ENCODE data around the gene APBA3.

Gene APBA3

GRCh38 chr19:3761382-3762129 is at the start of gene APBA3:
APBA3 (minus strand) TSS chr19:3761692; CDS start chr19:3760264, 1,428 bp downstream.
- peak; percentile 95 for DNase-seq (ENCODE audit: low spot score)

GRCh38 chr19:3810708-3811355 is 49.3 kb upstream of the APBA3 start:
- no peak for DNase-seq (ENCODE audit: low spot score)

GRCh38 chr19:3809881-3810707 is 48.6 kb upstream of the APBA3 start:
- no peak for DNase-seq (ENCODE audit: low spot score)

GRCh38 chr19:3808420-3809143 is 47.1 kb upstream of the APBA3 start:
- DNase-seq (ENCODE audit: low spot score) = no peak

- DNase-seq (ENCODE audit: low spot score) = no peak
Observed at GRCh38 chr19:3807574-3808354, 46.3 kb upstream of the APBA3 start.

GRCh38 chr19:3807131-3807480 is 45.6 kb upstream of the APBA3 start:
- DNase-seq (ENCODE audit: low spot score) = no peak

GRCh38 chr19:3805859-3806258 is 44.4 kb upstream of the APBA3 start:
- no peak for DNase-seq (ENCODE audit: low spot score)

- DNase-seq (ENCODE audit: low spot score) = no peak
Observed at GRCh38 chr19:3804429-3804828, 42.9 kb upstream of the APBA3 start.

GRCh38 chr19:3803986-3804385 is 42.5 kb upstream of the APBA3 start:
- DNase-seq (ENCODE audit: low spot score) = no peak

- no peak for DNase-seq (ENCODE audit: low spot score)
Observed at GRCh38 chr19:3803114-3803888, 41.8 kb upstream of the APBA3 start.

- peak; percentile 43 for DNase-seq (ENCODE audit: low spot score)
Observed at GRCh38 chr19:3801412-3802096, 40.1 kb upstream of the APBA3 start.

GRCh38 chr19:3800996-3801395 is 39.5 kb upstream of the APBA3 start:
- no peak for DNase-seq (ENCODE audit: low spot score)

GRCh38 chr19:3798137-3798536 is 36.6 kb upstream of the APBA3 start:
- DNase-seq (ENCODE audit: low spot score) = peak; percentile 54

- DNase-seq (ENCODE audit: low spot score) = no peak
Observed at GRCh38 chr19:3796358-3796757, 34.9 kb upstream of the APBA3 start.

GRCh38 chr19:3793799-3794198 is 32.3 kb upstream of the APBA3 start:
- no peak for DNase-seq (ENCODE audit: low spot score)

GRCh38 chr19:3792114-3792513 is 30.6 kb upstream of the APBA3 start:
- no peak for DNase-seq (ENCODE audit: low spot score)

GRCh38 chr19:3790941-3791340 is 29.4 kb upstream of the APBA3 start:
- no peak for DNase-seq (ENCODE audit: low spot score)

GRCh38 chr19:3790209-3790734 is 28.8 kb upstream of the APBA3 start:
- no peak for DNase-seq (ENCODE audit: low spot score)

GRCh38 chr19:3788996-3789778 is 27.7 kb upstream of the APBA3 start:
- DNase-seq (ENCODE audit: low spot score) = peak; percentile 37

All from CD4-positive, alpha-beta T cell treated with Interleukin-15 for 4 hours (primary cell).